Keratinocyte (primary cell): Measurements from ENCODE around the gene SMARCD3. TPM values are rescaled to one million over a fixed set of nuclear protein-coding genes. Genes with fewer than 3 reads are reported as not detected.

Experiments used
- DNase-seq: peaks from one replicate; pipeline ENCODE4 v3.0.0-alpha.2; 2011; ENCODE audit warnings: low read depth, missing footprints, low spot score
- FAIRE-seq: peaks from 2 replicates; lab custom pipeline; 2011; peaks lifted over from hg19 to GRCh38; lab: Jason Lieb, UNC
- H2AFZ ChIP-seq: 2 replicates; pipeline ENCODE4 v1.6.0; 2012; ENCODE audit warnings: low read length, control low read depth, inconsistent platforms; ENCODE audit not compliant: control insufficient read depth
- H3K27ac ChIP-seq: 2 replicates; pipeline ENCODE4 v1.5.1; 2011; ENCODE audit warnings: low read length; ENCODE audit not compliant: control insufficient read depth, insufficient read depth
- H3K27me3 ChIP-seq: 3 replicates; pipeline ENCODE4 v1.6.0; 2011; ENCODE audit warnings: low read length; ENCODE audit not compliant: control insufficient read depth, insufficient read depth; ENCODE audit errors: extremely low read depth
- H3K36me3 ChIP-seq, 2 experiments: 2 replicates in 1 of 2; 3 replicates in 1 of 2; pipeline ENCODE4 v1.5.1; 2011; ENCODE audit warnings: low read length in 2 of 2, mild to moderate bottlenecking in 1 of 2; ENCODE audit not compliant: control insufficient read depth in 2 of 2, insufficient read depth in 2 of 2; ENCODE audit errors: extremely low read depth in 1 of 2
- H3K4me1 ChIP-seq: 3 replicates; pipeline ENCODE4 v1.5.1; 2011; ENCODE audit warnings: low read length; ENCODE audit not compliant: control insufficient read depth, insufficient read depth; ENCODE audit errors: extremely low read depth
- H3K4me2 ChIP-seq: 3 replicates; pipeline ENCODE4 v1.6.0; 2011; ENCODE audit warnings: low read depth, low read length; ENCODE audit not compliant: control insufficient read depth, insufficient read depth; ENCODE audit errors: extremely low read depth
- H3K4me3 ChIP-seq, 3 experiments: fragments of 200-600 bp in 1 of 3; sonication (generic) in 1 of 3; 2 replicates in 2 of 3; 3 replicates in 1 of 3; pipeline ENCODE4 v1.5.1; 2011 to 2016; ENCODE audit warnings: low read length in 3 of 3, mild to moderate bottlenecking in 3 of 3, control low read depth in 2 of 3, inconsistent platforms in 1 of 3, low read depth in 1 of 3, mixed read lengths in 1 of 3, mixed run types in 1 of 3, moderate library complexity in 1 of 3; ENCODE audit not compliant: control insufficient read depth in 2 of 3, insufficient read depth in 2 of 3; ENCODE audit errors: extremely low read depth in 1 of 3
- H3K79me2 ChIP-seq: 2 replicates; pipeline ENCODE4 v1.6.0; 2012; ENCODE audit warnings: low read length; ENCODE audit not compliant: control insufficient read depth, insufficient read depth
- H3K9ac ChIP-seq: 3 replicates; pipeline ENCODE4 v1.6.0; 2011; ENCODE audit warnings: low read length; ENCODE audit not compliant: control insufficient read depth, insufficient read depth; ENCODE audit errors: extremely low read depth
- H3K9me1 ChIP-seq: 3 replicates; pipeline ENCODE4 v1.6.0; 2011; ENCODE audit warnings: low read length; ENCODE audit not compliant: control insufficient read depth, insufficient read depth; ENCODE audit errors: extremely low read depth
- H3K9me3 ChIP-seq: 2 replicates; pipeline ENCODE4 v1.5.1; 2012; ENCODE audit warnings: low read depth, low read length; ENCODE audit not compliant: control insufficient read depth
- H4K20me1 ChIP-seq: 3 replicates; pipeline ENCODE4 v1.6.0; 2011; ENCODE audit warnings: low read length; ENCODE audit not compliant: control insufficient read depth, insufficient read depth; ENCODE audit errors: extremely low read depth
- CTCF ChIP-seq, 3 experiments: IDR thresholded peaks in 1 of 3; conservative IDR thresholded peaks in 1 of 3; optimal IDR thresholded peaks in 1 of 3; 2 replicates in 2 of 3; 3 replicates in 1 of 3; pipeline versions ENCODE3 to v1.5.1; 2011; ENCODE audit warnings: low read length in 3 of 3, mild to moderate bottlenecking in 3 of 3, moderate library complexity in 2 of 3, control low read depth in 1 of 3, inconsistent platforms in 1 of 3; ENCODE audit not compliant: insufficient read depth in 2 of 3; ENCODE audit errors: extremely low read depth in 1 of 3
- EZH2 ChIP-seq: IDR thresholded peaks from one replicate; pipeline ENCODE4 v1.6.1; 2012; ENCODE audit warnings: inconsistent platforms, mild to moderate bottlenecking, low read length, moderate library complexity
- dilution Hi-C: fragments of 300-500 bp; cut with MboI; formaldehyde crosslinking; loops from one replicate; pipeline ENCODE4 v1.7.0; 2020; ENCODE audit warnings: low sequenced_read_pairs; ENCODE audit not compliant: extremely low pct_ligation_motif_present
- polyA plus RNA-seq, 5 experiments: library from polyadenylated mRNA; depleted of rRNA in 3 of 5; stranded (reverse) in 3 of 5; stranded (forward) in 1 of 5; unstranded in 1 of 5; fragments of >200 nt; gene quantifications; 1 replicate in 1 of 5; 2 replicates in 3 of 5; 3 replicates in 1 of 5; pipeline versions ENCODE4 v1.2.1 to v1.2.3, GENCODE V29; 2011 to 2012; ENCODE audit warnings: missing spikeins in 2 of 5, low read depth in 1 of 5, low replicate concordance in 1 of 5

Gene SMARCD3
- polyA plus RNA-seq, 1 donor (not counting 4 experiments of a cell fraction or from before 2014, with no cell fraction given), result 3.0 TPM

DNA sequence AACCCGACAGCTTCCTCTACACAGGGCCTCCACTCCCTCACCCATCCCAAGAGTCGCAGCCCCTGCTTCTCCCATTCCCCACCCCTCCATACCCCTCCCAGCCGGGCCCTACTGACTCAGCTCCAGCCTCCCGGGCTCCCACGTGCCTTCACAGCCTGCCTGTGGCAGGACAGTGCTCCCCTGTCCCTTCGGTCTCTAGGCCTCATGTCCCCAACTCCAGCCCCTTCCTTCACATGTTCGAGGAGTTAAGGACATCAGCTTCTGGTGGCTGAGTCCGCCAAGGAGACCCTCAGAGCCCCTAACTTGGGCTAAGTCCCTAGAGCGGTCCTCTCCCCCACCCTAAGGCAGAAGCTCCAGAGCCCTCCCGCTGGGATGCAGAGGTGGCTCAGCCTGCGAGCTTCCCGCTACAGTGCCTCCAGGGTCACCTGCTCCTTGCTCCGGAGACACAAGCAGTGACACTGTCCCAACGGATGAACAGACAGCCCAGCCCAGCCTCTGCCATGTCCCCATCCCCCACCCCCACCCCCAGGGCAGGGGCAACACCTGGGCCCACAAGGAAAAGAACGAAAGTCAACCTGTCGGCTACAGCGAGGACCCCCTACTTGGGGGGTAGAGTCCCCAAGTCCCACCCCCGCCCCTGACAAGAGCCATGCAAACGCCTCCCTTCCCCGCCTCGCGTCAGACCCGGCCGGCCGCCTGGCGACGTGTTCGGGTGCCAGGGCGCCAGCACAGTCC lies 716 bp downstream of the SMARCD3 start:
- Histone ChIP-seq H2AFZ (no peak overlapping the region), H3K27ac (no peak overlapping the region), H3K9ac (no peak overlapping the region), H3K9me1 (no peaks in the 10 kb centered on the region), H4K20me1 (no peaks in the 10 kb centered on the region), H3K4me3 (peak overlapping the region; percentile 1 to 52 (median 49)), H3K4me1 (peaks cover 14% of the 10 kb centered on the region), H3K4me2 (peak overlapping the region; percentile 79), H3K36me3 (no peaks in the 10 kb centered on the region), H3K9me3 (no peaks in the 10 kb centered on the region), H3K79me2 (no peaks in the 10 kb centered on the region), H3K27me3 (peaks cover 30% of the 10 kb centered on the region)
- dilution Hi-C loops, result no loop called here
- no peak for DNase-seq
- FAIRE-seq, result no peak
- no peak for TF ChIP-seq CTCF (optimal IDR thresholded peaks at IDR 0.05 in 1 of 3, IDR thresholded peaks at IDR 0.05 in 1 of 3, conservative IDR thresholded peaks at IDR 0.05 in 1 of 3; ENCODE audit: extremely low read depth in 1 of 3, insufficient read depth in 2 of 3, low read length in 3 of 3)
- TF ChIP-seq EZH2, result no peak

DNA sequence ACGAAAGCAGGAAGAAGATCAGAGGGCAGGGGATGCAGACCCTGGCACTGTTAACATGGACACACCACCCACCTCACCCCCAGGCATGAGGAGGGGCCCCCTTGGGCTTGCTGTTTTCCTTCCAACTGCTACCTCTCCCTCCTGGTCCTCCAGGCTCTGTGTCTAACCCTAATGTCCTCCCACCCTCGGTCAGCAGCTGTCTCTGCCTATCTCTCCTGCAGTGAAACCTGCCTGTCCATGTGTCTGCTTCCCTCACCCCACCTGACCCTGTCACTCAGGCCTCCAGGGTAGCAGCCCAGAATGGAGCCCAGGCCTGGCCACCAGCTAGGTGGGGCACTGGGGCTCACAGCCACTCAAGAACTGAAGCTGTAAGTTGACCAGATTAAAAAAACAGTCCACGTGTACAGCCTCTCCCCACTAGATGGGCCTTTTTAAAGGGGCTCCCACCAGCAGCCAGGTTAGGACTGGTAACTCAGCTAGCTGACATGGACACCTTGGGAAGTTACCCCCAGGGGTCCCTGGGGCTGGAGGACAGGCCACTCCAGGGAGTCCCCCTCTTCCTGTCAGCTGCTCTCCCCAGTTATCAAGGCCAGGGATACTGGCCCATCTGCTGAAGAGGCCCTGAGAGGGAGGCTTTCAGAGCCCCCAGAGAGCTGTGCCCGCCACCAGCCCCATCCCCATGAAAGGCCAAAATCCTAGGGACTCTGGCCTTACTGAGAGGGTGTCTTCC lies 1.5 kb downstream of the SMARCD3 start:
- TF ChIP-seq CTCF (optimal IDR thresholded peaks at IDR 0.05 in 1 of 3, IDR thresholded peaks at IDR 0.05 in 1 of 3, conservative IDR thresholded peaks at IDR 0.05 in 1 of 3; ENCODE audit: extremely low read depth in 1 of 3, insufficient read depth in 2 of 3, low read length in 3 of 3) (no peak), EZH2 (no peak)
- DNase-seq (no peak), FAIRE-seq (no peak)
- no peaks in the 10 kb centered on the region for H3K79me2 ChIP-seq
- no peak overlapping the region for H3K9ac ChIP-seq
- H3K4me3 ChIP-seq, result no peak overlapping the region
- no peak overlapping the region for H2AFZ ChIP-seq
- peaks cover 30% of the 10 kb centered on the region for H3K27me3 ChIP-seq
- H4K20me1 ChIP-seq, result no peaks in the 10 kb centered on the region
- H3K27ac ChIP-seq, result no peak overlapping the region
- dilution Hi-C loops, result no loop called here
- no peaks in the 10 kb centered on the region for H3K9me3 ChIP-seq
- H3K4me2 ChIP-seq, result no peak overlapping the region
- H3K36me3 ChIP-seq, result no peaks in the 10 kb centered on the region
- peaks cover 14% of the 10 kb centered on the region for H3K4me1 ChIP-seq
- H3K9me1 ChIP-seq, result no peaks in the 10 kb centered on the region
